Measurements from ENCODE around the gene PRDM10. TPM values are rescaled to one million over a fixed set of nuclear protein-coding genes. Genes with fewer than 3 reads are reported as not detected.

The PRDM10 gene
- total RNA-seq, 3 donors from 2014 or later = 12.1 to 17.9 (median 14.0) TPM

DNA sequence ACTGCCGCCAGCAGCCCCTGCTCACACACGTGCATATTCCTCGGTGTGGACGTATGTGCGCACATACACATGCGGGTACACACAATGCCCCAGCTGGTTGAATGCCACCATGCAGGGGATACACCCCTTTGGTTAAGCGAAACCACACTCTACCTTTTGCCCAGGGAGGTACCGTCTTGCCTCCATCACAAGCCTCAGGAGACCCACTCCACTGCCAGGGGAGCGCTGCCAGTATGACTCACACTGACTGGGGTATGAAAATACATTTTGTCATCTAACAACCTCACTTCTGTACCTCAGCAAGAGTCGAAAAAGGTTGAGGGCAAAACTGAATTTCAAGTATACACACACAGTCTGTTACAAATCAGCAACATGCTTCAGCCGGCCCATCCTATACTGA is 147.5 kb downstream of the PRDM10 start:
- H3K36me3 ChIP-seq (ENCODE audit: low read depth) = no peaks in the 10 kb centered on the region
- H3K4me1 ChIP-seq (ENCODE audit: low read depth) = peaks cover 15% of the 10 kb centered on the region
- ATAC-seq (no peak), DNase-seq (no peak)
- no peak overlapping the region for H3K4me3 ChIP-seq
- intact Hi-C loops (cut with DNase I, micrococcal nuclease) = no loop called here
- TF ChIP-seq CTCF (IDR thresholded peaks at IDR 0.05) = no peak
- H3K9me3 ChIP-seq = no peaks in the 10 kb centered on the region

GRCh38 chr11:129854232-129854805 is 148.3 kb downstream of the PRDM10 start:
- Histone ChIP-seq H3K9me3 (no peaks in the 10 kb centered on the region), H3K36me3 (ENCODE audit: low read depth) (no peaks in the 10 kb centered on the region), H3K4me1 (ENCODE audit: low read depth) (peaks cover 15% of the 10 kb centered on the region), H3K4me3 (no peak overlapping the region)
- no peak for TF ChIP-seq CTCF (IDR thresholded peaks at IDR 0.05)
- no peak for DNase-seq
- intact Hi-C loops (cut with DNase I, micrococcal nuclease) = no loop called here
- peak; percentile 6 for ATAC-seq

GRCh38 chr11:129853518-129854231 is 149.0 kb downstream of the PRDM10 start:
- H3K36me3 ChIP-seq (ENCODE audit: low read depth) = no peaks in the 10 kb centered on the region
- peak; percentile 87 to 90 (median 88) for DNase-seq
- H3K4me1 ChIP-seq (ENCODE audit: low read depth) = peaks cover 15% of the 10 kb centered on the region
- intact Hi-C loops (cut with DNase I, micrococcal nuclease) = no loop called here
- TF ChIP-seq CTCF (IDR thresholded peaks at IDR 0.05) = no peak
- H3K4me3 ChIP-seq = no peak overlapping the region
- no peaks in the 10 kb centered on the region for H3K9me3 ChIP-seq
- ATAC-seq = peak; percentile 91

- no peak for TF ChIP-seq CTCF (IDR thresholded peaks at IDR 0.05)
- peaks cover 15% of the 10 kb centered on the region for H3K4me1 ChIP-seq (ENCODE audit: low read depth)
- H3K36me3 ChIP-seq (ENCODE audit: low read depth) = no peaks in the 10 kb centered on the region
- intact Hi-C loops (cut with DNase I, micrococcal nuclease) = no loop called here
- H3K9me3 ChIP-seq = no peaks in the 10 kb centered on the region
- no peak overlapping the region for H3K4me3 ChIP-seq
- no peak for ATAC-seq
- DNase-seq = no peak
Measured at GRCh38 chr11:129852125-129852740, 150.4 kb downstream of the PRDM10 start.

Other genes with a start within 250 kb of the PRDM10 start
- 100 to 1,000 TPM; 165 to 442 (median 278) TPM for gene TMEM45B, start 187.0 kb downstream of the PRDM10 start, total RNA-seq
- gene NFRKB, start 107.3 kb downstream of the PRDM10 start, total RNA-seq = 10 to 100 TPM; 19.5 to 27.0 (median 23.7) TPM
- 100 to 1,000 TPM; 328 to 406 (median 400) TPM for gene APLP2, start 67.1 kb upstream of the PRDM10 start, total RNA-seq
- 100 to 1,000 TPM; 260 to 622 (median 508) TPM for gene ST14, start 156.9 kb upstream of the PRDM10 start, total RNA-seq

All from mucosa of descending colon (tissue), 3 donors.